Inflammatory macrophage treated with lipopolysaccharide for 1 hour (primary cell): Measurements from ENCODE around the gene DYRK1A.
"Not testable (repeated sequence)": the region's sequence is repeated elsewhere in the genome, so short reads cannot be mapped to it uniquely, and the experiment has no call there.

ENCODE experiments used
- DNase-seq, 2 donors: peaks; one replicate each; pipeline ENCODE4 v3.0.0-alpha.2; 2020 to 2022

The DYRK1A gene

GRCh38 chr21:37532868-37533780, 166.6 kb downstream of the DYRK1A start:
- DNase-seq = no peak

DNA sequence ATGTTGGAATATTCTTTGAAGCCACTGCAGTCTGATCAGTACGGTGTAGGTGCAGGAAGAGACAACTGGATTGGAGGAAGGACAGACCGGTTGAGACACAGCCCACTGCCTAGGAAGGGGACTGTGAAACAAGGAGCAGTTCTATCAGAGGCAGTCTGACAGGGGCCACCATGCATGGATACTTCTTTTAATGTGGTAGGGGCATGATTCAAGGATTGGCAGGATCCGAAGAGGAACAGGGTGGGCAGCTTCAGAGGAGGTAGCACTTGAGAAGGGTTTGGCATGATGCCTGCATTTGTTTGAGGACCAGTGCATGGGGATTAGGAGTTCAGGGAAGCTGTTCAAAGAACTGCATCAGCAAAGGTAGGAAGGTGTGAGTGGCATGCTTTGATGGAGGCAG, 167.9 kb downstream of the DYRK1A start:
- no peak for DNase-seq

GRCh38 chr21:37535130-37535529, 168.6 kb downstream of the DYRK1A start:
- DNase-seq = no peak

DNA sequence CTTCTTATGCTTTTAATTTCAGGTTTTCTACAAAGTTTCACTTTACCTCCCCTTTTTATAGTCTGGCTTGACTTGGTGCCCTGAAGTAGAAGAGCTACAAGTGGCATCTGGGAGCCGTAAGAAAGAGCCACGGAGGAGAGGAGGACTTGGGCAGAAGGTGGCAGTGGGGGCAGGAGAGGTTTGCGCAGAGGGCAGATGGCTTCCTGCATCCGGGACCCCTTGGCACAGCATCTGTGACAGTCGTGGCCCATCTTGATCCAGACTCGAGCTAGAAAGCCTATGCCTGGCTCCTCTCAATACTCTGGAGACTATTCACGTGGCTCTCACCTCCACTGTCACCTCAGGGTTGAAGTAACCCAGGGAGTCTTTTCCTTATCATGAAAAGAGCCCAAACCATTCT, 169.1 kb downstream of the DYRK1A start:
- DNase-seq = no peak

DNA sequence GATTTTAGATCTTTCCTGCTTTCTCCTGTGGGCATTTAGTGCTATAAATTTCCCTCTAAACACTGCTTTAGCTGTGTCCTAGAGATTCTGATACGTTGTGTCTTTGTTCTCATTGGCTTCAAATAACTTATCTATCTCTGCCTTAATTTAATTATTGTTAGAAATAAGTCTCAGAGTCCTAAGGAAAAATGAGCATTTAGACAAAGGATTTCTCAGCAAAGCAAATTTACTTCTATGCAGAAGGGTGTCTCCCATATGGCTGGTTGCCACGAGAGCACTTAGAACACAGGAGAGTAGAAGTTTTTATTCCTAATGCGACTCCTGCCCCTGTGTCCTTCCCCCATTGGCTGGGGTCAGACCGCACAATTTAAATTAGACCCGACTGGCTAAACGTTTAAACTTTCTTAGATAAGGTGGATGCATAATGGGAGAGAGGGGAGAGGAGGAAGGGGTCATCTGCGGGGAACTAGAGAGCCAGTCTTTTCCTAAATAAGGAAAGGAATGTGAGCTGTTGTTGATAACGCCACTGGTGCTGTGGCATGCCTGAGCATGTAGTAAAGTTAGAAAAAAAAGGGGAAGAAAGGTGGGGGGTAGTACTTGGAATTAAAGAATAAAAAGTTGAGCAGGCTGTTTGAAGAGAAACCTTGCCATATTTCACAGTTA, 170.2 kb downstream of the DYRK1A start:
- DNase-seq = no peak

GRCh38 chr21:37537391-37537996, 170.9 kb downstream of the DYRK1A start:
- DNase-seq = no peak

DNA sequence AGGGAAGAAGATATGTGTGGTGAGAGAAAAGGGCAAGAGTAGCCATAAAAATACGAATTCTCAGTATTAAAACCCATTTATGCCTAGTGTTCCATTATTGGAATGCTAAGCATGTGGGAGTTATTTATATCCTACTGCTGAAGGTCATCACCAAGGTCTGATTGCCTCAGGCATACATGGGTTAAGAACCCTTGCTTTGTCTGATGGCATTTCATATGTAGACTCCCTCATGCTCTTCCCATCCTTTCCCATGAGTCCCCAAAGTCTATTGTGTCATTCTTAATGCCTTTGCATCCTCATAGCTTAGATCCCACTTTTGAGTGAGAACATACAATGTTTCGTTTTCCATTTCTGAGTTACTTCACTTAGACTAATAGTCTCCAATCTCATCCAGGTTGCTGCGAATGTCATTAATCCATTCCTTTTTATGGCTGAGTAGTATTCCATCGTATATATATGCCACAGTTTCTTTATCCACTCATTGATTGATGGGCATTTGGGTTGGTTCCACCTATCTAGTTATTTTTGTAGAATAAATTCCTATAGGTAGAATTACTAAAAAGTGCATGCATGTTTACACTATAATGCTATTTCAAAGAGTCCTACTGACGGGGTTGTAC, 172.5 kb downstream of the DYRK1A start:
- no peak for DNase-seq

DNA sequence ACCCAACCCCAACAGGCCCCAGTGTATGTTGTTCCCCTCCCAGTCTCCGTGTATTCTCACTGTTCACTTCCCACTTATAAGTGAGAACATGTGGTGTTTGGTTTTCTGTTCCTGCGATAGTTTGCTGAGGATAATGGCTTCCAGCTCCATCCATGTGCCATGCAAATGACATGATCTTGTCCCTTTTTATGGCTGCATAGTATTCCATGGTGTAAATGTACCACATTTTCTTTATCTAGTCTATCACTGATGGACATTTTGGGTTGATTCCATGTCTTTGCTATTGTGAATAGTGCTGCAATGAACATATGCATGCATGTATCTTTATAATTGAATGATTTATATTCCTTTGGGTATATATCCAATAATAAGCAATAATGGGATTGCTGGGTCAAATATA, 174.6 kb downstream of the DYRK1A start:
- DNase-seq = not testable (repeated sequence)

DNA sequence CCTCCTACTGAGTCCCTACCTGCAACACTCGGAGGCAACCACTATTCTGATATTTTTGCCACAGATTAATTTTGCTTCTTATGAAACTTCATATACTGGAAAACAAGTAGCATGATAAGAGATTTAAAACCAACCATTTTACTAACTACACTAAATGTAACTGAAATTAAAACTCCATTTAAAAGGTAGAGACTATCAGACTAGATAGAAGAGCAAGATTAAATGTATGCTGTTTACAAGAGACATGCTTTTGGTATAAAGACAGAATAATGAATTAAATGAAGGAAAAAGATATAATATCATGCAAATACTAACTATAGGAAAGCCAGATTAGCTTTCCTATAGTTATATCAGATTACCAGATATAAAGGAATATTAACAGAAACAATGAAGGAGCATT, 175.9 kb downstream of the DYRK1A start:
- no peak for DNase-seq

DNA sequence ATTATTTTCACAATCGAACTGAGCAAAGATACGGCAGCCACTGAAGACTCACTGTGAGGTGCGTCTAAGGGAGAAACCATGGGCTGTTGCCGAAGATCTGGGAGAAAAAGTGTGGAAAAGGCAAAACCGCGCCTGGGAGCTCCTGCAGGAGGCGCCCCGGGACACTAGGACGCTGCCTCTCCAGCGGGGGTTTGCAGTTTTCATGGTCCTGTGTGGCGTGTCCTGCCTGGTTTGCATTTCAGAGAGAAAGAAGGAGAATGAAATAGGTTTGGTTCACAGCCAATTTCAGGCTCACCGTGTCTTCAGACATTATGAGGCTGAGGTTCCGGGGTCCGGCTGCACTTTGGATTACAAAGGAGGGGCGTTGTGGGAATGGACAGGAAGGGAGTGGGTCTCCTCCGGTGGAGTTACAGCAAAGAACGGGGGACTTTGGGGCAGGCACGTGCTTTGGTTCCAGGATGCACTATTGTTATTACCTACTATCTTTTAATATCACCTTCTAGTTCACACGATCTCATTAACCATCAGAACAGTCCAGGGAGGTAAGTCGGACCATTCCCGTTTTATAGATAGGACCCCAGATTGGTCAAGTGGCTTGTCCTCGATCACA, 179.8 kb downstream of the DYRK1A start:
- DNase-seq = no peak

- no peak for DNase-seq
These were observed 180.5 kb downstream of the DYRK1A start for GRCh38 chr21:37546949-37547614.

- no peak for DNase-seq
These were observed 181.1 kb downstream of the DYRK1A start for GRCh38 chr21:37547615-37548200.

- DNase-seq = no peak
These were observed 182.0 kb downstream of the DYRK1A start for GRCh38 chr21:37548521-37548981.

- not testable (repeated sequence) for DNase-seq
These were observed 183.2 kb downstream of the DYRK1A start for GRCh38 chr21:37549730-37550129.

DNA sequence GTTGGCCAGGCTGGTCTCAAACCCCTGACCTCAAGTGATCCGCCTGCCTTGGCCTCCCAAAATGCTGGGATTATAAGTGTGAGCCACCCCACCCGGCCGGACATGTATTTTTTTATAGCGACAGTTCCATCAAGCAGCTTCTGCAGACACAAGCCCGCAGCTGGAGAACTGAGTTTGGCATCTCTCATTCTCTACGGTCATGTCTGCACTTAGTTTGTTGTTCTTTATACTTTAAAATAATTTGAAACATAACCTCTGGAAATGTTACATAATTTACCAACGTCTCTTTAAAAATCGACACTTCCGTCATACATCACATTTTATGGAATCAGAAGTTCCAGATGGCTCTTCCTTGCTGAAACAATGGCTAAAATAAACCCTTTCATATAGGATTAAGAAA, 183.6 kb downstream of the DYRK1A start:
- no peak for DNase-seq

- no peak for DNase-seq
These were observed 184.2 kb downstream of the DYRK1A start for GRCh38 chr21:37550618-37551330.

GRCh38 chr21:37551331-37551992, 184.9 kb downstream of the DYRK1A start:
- DNase-seq = no peak

DNA sequence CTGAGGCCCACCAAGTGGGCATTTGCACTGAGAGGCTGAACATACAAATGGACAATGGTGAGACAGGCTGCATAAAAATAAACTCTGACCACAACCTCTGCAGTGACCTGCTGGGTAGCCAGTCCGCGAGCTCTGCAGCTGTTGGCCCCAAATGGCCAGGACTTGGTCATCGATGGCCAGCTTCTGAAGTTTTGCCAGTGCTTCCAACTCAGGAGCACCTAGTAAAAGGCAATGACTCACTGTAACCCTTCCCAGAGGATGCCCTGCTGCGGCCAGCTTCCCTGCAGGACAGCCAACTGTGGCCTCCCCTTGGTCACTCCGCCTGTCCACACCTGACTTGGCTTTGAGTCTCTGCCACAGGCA, 185.4 kb downstream of the DYRK1A start:
- DNase-seq = no peak

DNA sequence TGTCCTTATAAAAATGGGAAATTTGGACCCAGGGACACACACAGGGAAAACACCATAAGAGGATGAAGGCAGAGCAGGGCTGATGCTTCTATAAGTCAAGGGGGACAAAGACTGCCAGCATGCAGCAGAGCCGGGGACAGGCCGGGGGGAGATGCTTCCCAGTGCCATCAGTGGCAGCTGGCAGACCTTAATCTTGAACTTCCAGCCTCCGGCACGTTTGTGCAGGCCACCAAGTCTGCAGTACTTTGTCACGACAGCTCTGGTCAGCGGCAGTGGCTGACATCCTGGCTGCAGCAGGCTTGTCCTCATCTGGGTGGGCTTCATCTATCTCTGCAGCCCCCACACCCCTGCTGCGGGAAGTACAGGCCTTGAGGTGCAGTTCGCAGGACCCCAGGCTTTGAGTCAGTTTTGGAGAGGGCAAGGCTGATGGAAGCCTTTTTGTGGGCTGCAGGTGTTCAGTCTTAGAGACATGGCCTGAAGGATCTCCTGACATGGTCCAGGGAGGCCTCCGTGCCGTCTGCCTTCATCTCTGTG, 186.0 kb downstream of the DYRK1A start:
- no peak for DNase-seq

DNA sequence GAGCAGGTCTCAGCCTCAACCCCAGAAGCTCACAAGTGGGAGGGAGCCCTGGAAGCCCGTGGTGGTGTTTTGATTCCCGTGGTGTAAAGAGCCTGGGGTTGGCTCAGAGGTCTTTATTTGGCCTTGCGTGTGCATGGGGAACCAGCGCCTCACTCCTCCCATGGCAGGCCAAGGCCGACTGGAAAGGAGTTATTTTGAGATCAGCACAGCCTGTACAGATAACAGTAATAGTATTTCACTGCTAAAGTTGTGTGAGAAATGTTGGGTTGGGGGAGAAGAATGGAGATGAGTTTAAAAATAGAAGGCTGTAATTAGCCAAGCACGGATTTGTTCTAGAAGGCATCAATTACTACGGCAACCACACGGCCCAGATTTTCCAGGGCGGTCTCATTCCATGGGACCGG, 186.5 kb downstream of the DYRK1A start:
- DNase-seq = no peak
